ENCODE measurements around the gene TPRN.

- TF ChIP-seq CTCF (IDR thresholded peaks at IDR 0.05 in 2 of 3, conservative IDR thresholded peaks at IDR 0.05 in 1 of 3; ENCODE audit: insufficient read depth in 2 of 3, low read depth in 1 of 3, low read length in 3 of 3) (no peak), RBBP5 (IDR thresholded peaks at IDR 0.05; ENCODE audit: borderline replicate concordance, insufficient read depth, low read length, poor library complexity, severe bottlenecking) (no peak)
Observed at GRCh38 chr9:137234758-137235423, 34.4 kb upstream of the TPRN start.
